NCI-H446 (cell line): ENCODE data around the gene PAX2.

ENCODE experiments used
- DNase-seq, 2 experiments: peaks; one replicate each; lab custom pipeline; 2025; lab: John Stamatoyannopoulos, UW

PAX2 gene

GRCh38 chr10:100724531-100725027, 20.8 kb upstream of the PAX2 start:
- DNase-seq, result no peak

- DNase-seq, result no peak
Measured at GRCh38 chr10:100725071-100725471, 20.3 kb upstream of the PAX2 start.

GRCh38 chr10:100725869-100726426, 19.4 kb upstream of the PAX2 start:
- DNase-seq, result no peak

- DNase-seq, result no peak
Measured at GRCh38 chr10:100727808-100728207, 17.6 kb upstream of the PAX2 start.

GRCh38 chr10:100728928-100729861, 16.2 kb upstream of the PAX2 start:
- DNase-seq, result no peak

GRCh38 chr10:100729862-100730724, 15.3 kb upstream of the PAX2 start:
- DNase-seq, result no peak

- DNase-seq, result no peak
Measured at GRCh38 chr10:100730725-100731406, 14.5 kb upstream of the PAX2 start.

- DNase-seq, result no peak
Measured at GRCh38 chr10:100731407-100732240, 13.8 kb upstream of the PAX2 start.

- no peak for DNase-seq
Measured at GRCh38 chr10:100732241-100732596, 13.2 kb upstream of the PAX2 start.

GRCh38 chr10:100733329-100733728, 12.1 kb upstream of the PAX2 start:
- DNase-seq, result no peak

GRCh38 chr10:100734295-100735086, 10.9 kb upstream of the PAX2 start:
- DNase-seq, result no peak

GRCh38 chr10:100735087-100735336, 10.4 kb upstream of the PAX2 start:
- DNase-seq, result no peak

GRCh38 chr10:100735337-100736143, 9.8 kb upstream of the PAX2 start:
- DNase-seq, result no peak

GRCh38 chr10:100736144-100736808, 9.1 kb upstream of the PAX2 start:
- DNase-seq, result no peak

- no peak for DNase-seq
Measured at GRCh38 chr10:100736809-100737354, 8.5 kb upstream of the PAX2 start.

- no peak for DNase-seq
Measured at GRCh38 chr10:100737355-100738054, 7.9 kb upstream of the PAX2 start.

GRCh38 chr10:100738055-100738827, 7.1 kb upstream of the PAX2 start:
- DNase-seq, result no peak
